Hepatocyte (in vitro differentiated cells): ENCODE results near the gene HECW1.

Experiments
- CTCF ChIP-seq: fragments of 200-600 bp; sonication (generic); IDR thresholded peaks from 2 replicates; pipeline ENCODE4 v1.5.1; 2016; ENCODE audit warnings: antibody characterized with exemption, mild to moderate bottlenecking; ENCODE audit not compliant: poor library complexity
- EZH2 ChIP-seq: fragments of 200-600 bp; sonication (generic); IDR thresholded peaks from 2 replicates; pipeline ENCODE4 v1.6.1; 2016; ENCODE audit warnings: antibody characterized with exemption, mild to moderate bottlenecking, borderline replicate concordance

GRCh38 chr7:43138710-43139109 is 26.3 kb downstream of the HECW1 start:
- TF ChIP-seq CTCF (no peak), EZH2 (no peak)
